Neural progenitor cell (in vitro differentiated cells): Measurements from ENCODE around the gene NLGN3. TPM values are rescaled to one million over a fixed set of nuclear protein-coding genes. Genes with fewer than 3 reads are reported as not detected.

Source experiments
- DNase-seq: peaks from one replicate; pipeline ENCODE4 v3.0.0-alpha.2; 2016; ENCODE audit warnings: low spot score
- H2AFZ ChIP-seq: fragments of 200-600 bp; sonication (generic); replicated peaks from 2 replicates; pipeline ENCODE4 v1.6.1; 2016; ENCODE audit warnings: antibody characterized with exemption
- H3F3A ChIP-seq: fragments of 200-600 bp; sonication (generic); 2 replicates; pipeline ENCODE4 v1.6.1; 2016; ENCODE audit warnings: antibody characterized with exemption, low read depth
- H3K27ac ChIP-seq: fragments of 200-600 bp; sonication (generic); 2 replicates; pipeline ENCODE4 v1.5.1; 2016; ENCODE audit warnings: mild to moderate bottlenecking
- H3K27me3 ChIP-seq: fragments of 200-600 bp; sonication (generic); 2 replicates; pipeline ENCODE4 v1.6.1; 2016; ENCODE audit warnings: mild to moderate bottlenecking, moderate library complexity
- H3K36me3 ChIP-seq: fragments of 200-600 bp; sonication (generic); 2 replicates; pipeline ENCODE4 v1.5.1; 2016
- H3K4me1 ChIP-seq: fragments of 200-600 bp; sonication (generic); 2 replicates; pipeline ENCODE4 v1.6.1; 2016; ENCODE audit warnings: mixed run types
- H3K4me2 ChIP-seq: fragments of 200-600 bp; sonication (generic); 2 replicates; pipeline ENCODE4 v1.6.1; 2016
- H3K4me3 ChIP-seq: fragments of 200-600 bp; sonication (generic); 2 replicates; pipeline ENCODE4 v1.5.1; 2016
- H3K79me2 ChIP-seq: fragments of 200-600 bp; sonication (generic); 2 replicates; pipeline ENCODE4 v1.6.1; 2016; ENCODE audit warnings: low read depth
- H3K9ac ChIP-seq: fragments of 200-600 bp; sonication (generic); 2 replicates; pipeline ENCODE4 v1.6.1; 2016
- H3K9me3 ChIP-seq: fragments of 200-600 bp; sonication (generic); 2 replicates; pipeline ENCODE4 v1.5.1; 2016; ENCODE audit warnings: low read depth
- H4K20me1 ChIP-seq: fragments of 200-600 bp; sonication (generic); 2 replicates; pipeline ENCODE4 v1.6.1; 2016; ENCODE audit warnings: low read depth
- H3K27ac Mint-ChIP-seq: 3 replicates; pipeline ENCODE4 v1.8.0; 2021; ENCODE audit warnings: mixed read lengths
- H3K27me3 Mint-ChIP-seq: 2 replicates; pipeline ENCODE4 v1.8.0; 2022; ENCODE audit warnings: low read depth, mild to moderate bottlenecking, inconsistent platforms, moderate library complexity, mixed read lengths; ENCODE audit not compliant: insufficient read depth
- H3K36me3 Mint-ChIP-seq: 3 replicates; pipeline ENCODE4 v1.8.0; 2021; ENCODE audit warnings: mixed read lengths
- H3K4me1 Mint-ChIP-seq: 3 replicates; pipeline ENCODE4 v1.8.0; 2021; ENCODE audit warnings: mixed read lengths
- H3K4me3 Mint-ChIP-seq: 3 replicates; pipeline ENCODE4 v1.8.0; 2021; ENCODE audit warnings: mild to moderate bottlenecking, moderate library complexity, mixed read lengths
- H3K9me3 Mint-ChIP-seq: 3 replicates; pipeline ENCODE4 v1.8.0; 2020; ENCODE audit warnings: mixed read lengths
- CTCF ChIP-seq: fragments of 200-600 bp; sonication (generic); IDR thresholded peaks from 2 replicates; pipeline ENCODE4 v1.5.1; 2017; ENCODE audit warnings: antibody characterized with exemption, mild to moderate bottlenecking
- EZH2 ChIP-seq: fragments of 200-600 bp; sonication (generic); IDR thresholded peaks from 2 replicates; pipeline ENCODE4 v1.6.1; 2017; ENCODE audit warnings: antibody characterized with exemption, mild to moderate bottlenecking, moderate library complexity
- EZH2phosphoT487 ChIP-seq: fragments of 200-600 bp; sonication (generic); IDR thresholded peaks from 2 replicates; pipeline ENCODE4 v1.6.1; 2017; ENCODE audit warnings: antibody characterized with exemption
- total RNA-seq: library from RNA; depleted of rRNA; stranded (reverse); fragments of >200 nt; gene quantifications from 2 replicates; pipeline ENCODE4 v1.2.3, GENCODE V29; 2015; ENCODE audit warnings: low replicate concordance

Gene NLGN3
- total RNA-seq, 1 donor from 2014 or later: 10.0 TPM

- Histone ChIP-seq H3K9me3 (no peaks in the 10 kb centered on the region), H3F3A (peaks cover 8% of the 10 kb centered on the region), H3K4me3 (no peak overlapping the region), H3K4me2 (no peak overlapping the region), H3K27ac (no peak overlapping the region), H3K27me3 (no peaks in the 10 kb centered on the region), H3K79me2 (peaks cover 4% of the 10 kb centered on the region), H2AFZ (no peak overlapping the region), H3K4me1 (no peaks in the 10 kb centered on the region), H4K20me1 (no peaks in the 10 kb centered on the region), H3K9ac (no peak overlapping the region), H3K36me3 (no peaks in the 10 kb centered on the region)
- Mint-ChIP-seq H3K4me1 (peaks cover 22% of the 10 kb centered on the region), H3K27me3 (peaks cover 16% of the 10 kb centered on the region), H3K27ac (peak overlapping the region; percentile 89), H3K9me3 (peaks cover 11% of the 10 kb centered on the region), H3K4me3 (no peak overlapping the region), H3K36me3 (peaks cover 4% of the 10 kb centered on the region)
- no peak for DNase-seq
- TF ChIP-seq CTCF (no peak), EZH2 (no peak), EZH2phosphoT487 (no peak)
Observed at GRCh38 chrX:71148278-71148663, 3.6 kb downstream of the NLGN3 start.

GRCh38 chrX:71151366-71151765, 6.7 kb downstream of the NLGN3 start:
- TF ChIP-seq CTCF (no peak), EZH2phosphoT487 (no peak), EZH2 (no peak)
- Histone ChIP-seq H3K36me3 (no peaks in the 10 kb centered on the region), H3K27me3 (no peaks in the 10 kb centered on the region), H3K79me2 (peaks cover 3% of the 10 kb centered on the region), H3K9ac (no peak overlapping the region), H2AFZ (no peak overlapping the region), H4K20me1 (no peaks in the 10 kb centered on the region), H3K27ac (no peak overlapping the region), H3K4me3 (no peak overlapping the region), H3F3A (no peaks in the 10 kb centered on the region), H3K9me3 (no peaks in the 10 kb centered on the region), H3K4me1 (no peaks in the 10 kb centered on the region), H3K4me2 (no peak overlapping the region)
- no peak overlapping the region for H3K4me3 Mint-ChIP-seq
- H3K9me3 Mint-ChIP-seq: peaks cover 9% of the 10 kb centered on the region
- peak overlapping the region; percentile 46 for H3K27ac Mint-ChIP-seq
- H3K27me3 Mint-ChIP-seq: peaks cover 15% of the 10 kb centered on the region
- DNase-seq: no peak
- H3K36me3 Mint-ChIP-seq: peaks cover 17% of the 10 kb centered on the region
- peaks cover 12% of the 10 kb centered on the region for H3K4me1 Mint-ChIP-seq

GRCh38 chrX:71154196-71154595, 9.6 kb downstream of the NLGN3 start:
- no peak overlapping the region for H3K4me3 Mint-ChIP-seq
- peaks cover 18% of the 10 kb centered on the region for H3K36me3 Mint-ChIP-seq
- H3K27me3 ChIP-seq: no peaks in the 10 kb centered on the region

More at GRCh38 chrX:71154196-71154595, 9.6 kb downstream of the NLGN3 start:
- peaks cover 7% of the 10 kb centered on the region for H3K9me3 Mint-ChIP-seq
- Histone ChIP-seq H3K4me1 (no peaks in the 10 kb centered on the region), H3K36me3 (no peaks in the 10 kb centered on the region), H3K9ac (no peak overlapping the region), H3K27ac (no peak overlapping the region), H4K20me1 (no peaks in the 10 kb centered on the region), H2AFZ (no peak overlapping the region), H3K9me3 (no peaks in the 10 kb centered on the region), H3K4me2 (no peak overlapping the region), H3K79me2 (no peaks in the 10 kb centered on the region), H3F3A (no peaks in the 10 kb centered on the region), H3K4me3 (no peak overlapping the region)
- DNase-seq: no peak
- H3K27me3 Mint-ChIP-seq: peaks cover 12% of the 10 kb centered on the region
- TF ChIP-seq EZH2phosphoT487: no peak
- no peak for TF ChIP-seq EZH2
- TF ChIP-seq CTCF: no peak
- H3K4me1 Mint-ChIP-seq: peaks cover under 1% of the 10 kb centered on the region
- H3K27ac Mint-ChIP-seq: no peak overlapping the region
